Stimulated activated CD8-positive, alpha-beta memory T cell treated with anti-CD3 and anti-CD28 coated beads, Interleukin-15, amount 100 ng/mL, for 48 hours (primary cell): ENCODE results near the gene PAQR3.

Experiments
- DNase-seq, 2 donors: peaks; one replicate each; pipeline ENCODE4 v3.0.0-alpha.2; 2020; ENCODE audit warnings: low read depth in 2 of 2

PAQR3 gene

GRCh38 chr4:78862314-78862737 lies 76.9 kb downstream of the PAQR3 start:
- no peak for DNase-seq
